HL-60 (cell line): ENCODE results near the gene TOR1AIP1.
A peak's percentile ranks its signal among the peaks of the same experiment; 100 is the strongest.

Experiments
- DNase-seq, 2 experiments: peaks; one replicate each; pipeline ENCODE4 v3.0.0-alpha.2; 2010 to 2020; ENCODE audit warnings: low read depth in 1 of 2, low spot score in 1 of 2
- H3K27ac ChIP-seq: fragments of 250-450 bp; sonication (Bioruptor Pico); replicated peaks from 2 replicates; pipeline ENCODE4 v1.5.1; 2020; ENCODE audit warnings: mild to moderate bottlenecking, moderate library complexity
- H3K27me3 ChIP-seq: fragments of 250-450 bp; sonication (Bioruptor Pico); 2 replicates; pipeline ENCODE4 v1.5.1; 2021; ENCODE audit warnings: mild to moderate bottlenecking, moderate library complexity; ENCODE audit not compliant: insufficient read depth, poor library complexity, severe bottlenecking
- H3K4me3 ChIP-seq: replicated peaks from 2 replicates; pipeline ENCODE4 v1.5.1; 2011; ENCODE audit warnings: mild to moderate bottlenecking, control low read depth, low read length; ENCODE audit not compliant: insufficient read depth
- CTCF ChIP-seq: IDR thresholded peaks from one replicate; pipeline ENCODE4 v1.5.1; 2011; ENCODE audit warnings: low read length, control low read depth, inconsistent platforms; ENCODE audit not compliant: insufficient read depth
- GABPA ChIP-seq: IDR thresholded peaks from 2 replicates; pipeline ENCODE4 v1.6.1; 2012; ENCODE audit warnings: low read depth
- POLR2AphosphoS5 ChIP-seq: IDR thresholded peaks from 2 replicates; pipeline ENCODE4 v1.6.1; 2012; ENCODE audit warnings: low read depth
- REST ChIP-seq: IDR thresholded peaks from 2 replicates; pipeline ENCODE4 v1.6.1; 2012; ENCODE audit warnings: low read depth; ENCODE audit not compliant: insufficient replicate concordance
- SPI1 ChIP-seq: IDR thresholded peaks from 2 replicates; pipeline ENCODE4 v1.6.1; 2012; ENCODE audit warnings: low read depth, mild to moderate bottlenecking, borderline replicate concordance

Gene TOR1AIP1

GRCh38 chr1:179952186-179952585 lies 70.1 kb downstream of the TOR1AIP1 start:
- Histone ChIP-seq H3K4me3 (no peak overlapping the region; the same call in 1 of the 2 replicates), H3K27me3 (no peaks in the 10 kb centered on the region), H3K27ac (peak overlapping the region; percentile 94)
- DNase-seq = peak in 1 of 2 experiments; percentile 54
- TF ChIP-seq POLR2AphosphoS5 (no peak), REST (no peak), GABPA (no peak), SPI1 (peak; percentile 72; the same call in 1 of the 2 replicates), CTCF (no peak)

DNA sequence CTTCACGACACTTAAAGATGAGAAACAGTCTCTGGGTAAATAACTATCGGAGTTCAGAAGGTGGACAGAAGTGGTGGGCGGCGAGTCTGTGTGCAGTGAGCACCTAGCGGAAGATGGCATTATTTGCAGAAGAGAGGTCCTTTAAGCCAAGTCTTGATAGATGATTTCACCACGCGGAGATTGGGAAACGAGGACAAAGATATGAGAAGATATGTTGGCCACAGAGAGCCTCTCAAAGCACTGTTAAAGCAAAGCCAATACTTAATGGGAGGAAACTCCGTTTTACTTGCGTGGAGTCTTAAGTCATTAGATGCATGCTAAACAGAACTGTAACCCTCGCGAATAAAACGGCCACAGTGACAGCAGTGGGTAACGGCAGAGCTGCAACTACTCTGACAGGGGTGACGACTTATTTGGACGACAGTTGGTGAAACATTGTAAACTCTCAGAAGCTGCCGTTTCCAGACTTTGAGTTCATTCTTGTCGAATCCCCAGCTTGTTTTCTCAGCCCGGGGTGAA lies 71.9 kb downstream of the TOR1AIP1 start:
- TF ChIP-seq GABPA (no peak; the same call in 1 of the 2 replicates), REST (no peak), CTCF (peak; percentile 12), SPI1 (no peak; the same call in 1 of the 2 replicates)
- DNase-seq = peak; percentile 51 to 89
- no peaks in the 10 kb centered on the region for H3K27me3 ChIP-seq
- H3K4me3 ChIP-seq = peak overlapping the region; percentile 92
- peak overlapping the region; percentile 94 for H3K27ac ChIP-seq

DNA sequence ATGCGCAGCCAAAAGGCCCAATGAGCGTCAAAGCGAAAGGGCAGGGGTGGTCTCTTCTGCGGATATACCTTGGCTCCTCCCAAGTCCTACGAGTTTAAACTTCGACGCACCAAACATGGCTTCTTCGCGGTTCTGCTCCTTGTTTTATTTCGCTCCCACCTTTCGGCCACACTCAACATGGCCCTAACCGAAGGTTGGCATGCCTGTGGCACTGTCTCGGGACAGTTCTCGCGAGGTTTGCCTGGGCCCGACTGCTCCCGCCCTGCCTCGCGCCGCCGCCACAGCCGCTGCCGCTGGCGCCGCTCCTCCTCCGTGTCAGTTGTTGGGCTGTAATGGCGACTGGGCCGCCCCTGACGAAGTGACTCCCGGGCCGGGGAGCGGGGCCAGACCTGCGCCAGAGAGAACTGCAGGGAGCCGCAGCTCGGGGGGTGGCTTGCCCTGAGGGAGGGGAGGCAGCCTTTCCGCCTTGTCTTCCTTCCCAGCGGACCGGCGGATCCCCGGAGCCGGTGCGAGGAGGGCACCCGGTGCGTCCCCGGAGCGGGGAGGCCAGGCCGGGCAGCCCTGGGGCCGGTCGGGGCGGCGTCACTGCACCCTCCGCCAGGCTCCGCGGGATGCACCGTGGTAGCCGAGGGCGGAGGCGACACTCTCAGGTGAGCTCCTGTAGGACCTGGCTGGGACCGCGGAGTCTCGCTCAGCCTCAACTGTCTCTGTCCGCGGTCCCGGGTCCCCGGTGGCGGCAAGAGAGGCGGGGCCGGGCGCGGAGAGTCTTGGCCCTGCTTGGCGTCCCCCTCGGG lies 72.6 kb downstream of the TOR1AIP1 start, which contains the start of gene CEP350:
CEP350 (plus strand) TSS at position 318 of the 794 bp plus-strand sequence. CDS start 31,372 bp downstream, outside the sequence.
- Histone ChIP-seq H3K27me3 (no peaks in the 10 kb centered on the region), H3K4me3 (peak within 1 kb of the TSS; percentile 92), H3K27ac (peak within 1 kb of the TSS; percentile 94)
- peak; percentile 98 to 99 for DNase-seq
- TF ChIP-seq GABPA (no peak), SPI1 (no peak), CTCF (no peak), POLR2AphosphoS5 (peak; percentile 100), REST (peak; percentile 70)
